NCI-H2081 (cell line): ENCODE data around the gene WDR37.

ENCODE experiments used
- DNase-seq, 2 experiments: peaks; one replicate each; lab custom pipeline; 2025; lab: John Stamatoyannopoulos, UW

The WDR37 gene

GRCh38 chr10:1169981-1170866 lies 114.0 kb downstream of the WDR37 start:
- no peak for DNase-seq

- no peak for DNase-seq
These were observed 114.6 kb downstream of the WDR37 start for GRCh38 chr10:1170867-1171180.

- no peak for DNase-seq
These were observed 115.0 kb downstream of the WDR37 start for GRCh38 chr10:1171182-1171581.

GRCh38 chr10:1171586-1171985 lies 115.4 kb downstream of the WDR37 start:
- no peak for DNase-seq

- no peak for DNase-seq
These were observed 116.2 kb downstream of the WDR37 start for GRCh38 chr10:1172256-1172984.

- DNase-seq = no peak
These were observed 116.9 kb downstream of the WDR37 start for GRCh38 chr10:1173091-1173490.

- no peak for DNase-seq
These were observed 117.8 kb downstream of the WDR37 start for GRCh38 chr10:1174022-1174421.

GRCh38 chr10:1175956-1176565 lies 119.9 kb downstream of the WDR37 start:
- DNase-seq = no peak

GRCh38 chr10:1177936-1178335 lies 121.8 kb downstream of the WDR37 start:
- DNase-seq = no peak

GRCh38 chr10:1178506-1178905 lies 122.3 kb downstream of the WDR37 start:
- DNase-seq = no peak

GRCh38 chr10:1179346-1180070 lies 123.3 kb downstream of the WDR37 start:
- no peak for DNase-seq

- DNase-seq = no peak
These were observed 124.0 kb downstream of the WDR37 start for GRCh38 chr10:1180071-1180730.

GRCh38 chr10:1180836-1181235 lies 124.7 kb downstream of the WDR37 start:
- no peak for DNase-seq
